C1 segment of cervical spinal cord (tissue), 14 donors: ENCODE results near the gene MAPT.
"Not testable (repeated sequence)": the region's sequence is repeated elsewhere in the genome, so short reads cannot be mapped to it uniquely, and the experiment has no call there.

Experiments used
- DNase-seq, 14 donors: peaks; one replicate each; lab custom pipeline; 2025; lab: John Stamatoyannopoulos, UW

Gene MAPT

DNA sequence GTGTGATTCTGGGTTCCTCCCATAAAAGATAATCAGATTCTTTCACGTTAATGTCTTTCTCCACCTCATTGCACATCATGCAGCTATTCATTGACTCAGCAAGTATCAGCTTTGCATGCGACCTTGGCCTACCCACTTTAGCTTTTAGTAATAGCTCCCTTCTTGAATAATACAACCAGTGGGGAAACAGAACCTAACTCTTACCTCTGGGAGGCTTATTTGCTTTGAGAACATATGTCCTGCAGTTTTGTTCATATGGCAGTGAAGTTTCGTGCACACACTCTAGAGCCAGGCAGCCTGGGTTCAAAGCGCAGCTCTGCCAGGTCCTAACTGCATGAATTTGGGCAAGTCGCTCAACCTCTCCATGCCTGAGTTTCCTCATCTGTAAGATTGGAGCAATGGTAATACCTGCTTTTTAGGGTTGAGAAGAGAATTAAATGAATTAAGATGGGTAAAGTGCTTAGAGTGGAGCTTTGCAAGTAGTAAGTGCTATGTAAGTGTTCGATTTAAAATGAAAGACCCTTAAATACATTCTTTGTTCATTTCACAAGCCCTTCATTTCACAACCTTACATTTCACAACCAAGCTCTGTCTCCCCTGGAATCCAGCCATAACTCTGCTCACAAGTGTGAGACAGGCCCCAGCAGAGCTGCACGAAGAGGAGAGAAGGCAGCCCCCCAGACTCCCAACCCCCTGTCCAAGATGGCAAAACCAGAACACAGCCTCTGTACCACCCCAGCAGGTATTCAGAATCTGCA, 29.3 kb downstream of the MAPT start:
- DNase-seq: no peak

- no peak for DNase-seq
Measured at GRCh38 chr17:45924332-45924820, 30.0 kb downstream of the MAPT start.

DNA sequence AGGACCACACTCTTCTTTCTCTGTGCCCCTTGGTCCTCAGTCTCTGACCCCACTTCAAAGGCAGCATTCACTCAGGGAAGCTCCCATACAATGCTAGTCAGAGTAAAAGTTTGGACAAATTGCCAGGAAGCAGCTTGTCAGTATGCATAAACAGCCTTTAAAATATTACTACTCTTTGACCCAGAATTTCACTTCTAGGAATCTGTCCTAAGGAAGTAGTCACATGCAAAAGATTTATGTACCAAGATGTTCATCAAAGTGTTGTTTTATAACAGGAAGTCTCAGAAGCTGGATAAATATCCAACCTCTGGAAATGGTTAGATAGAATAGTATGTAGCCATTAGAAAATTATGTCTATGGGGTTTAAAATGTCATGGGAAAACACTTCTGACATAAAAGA, 31.0 kb downstream of the MAPT start:
- no peak for DNase-seq

DNA sequence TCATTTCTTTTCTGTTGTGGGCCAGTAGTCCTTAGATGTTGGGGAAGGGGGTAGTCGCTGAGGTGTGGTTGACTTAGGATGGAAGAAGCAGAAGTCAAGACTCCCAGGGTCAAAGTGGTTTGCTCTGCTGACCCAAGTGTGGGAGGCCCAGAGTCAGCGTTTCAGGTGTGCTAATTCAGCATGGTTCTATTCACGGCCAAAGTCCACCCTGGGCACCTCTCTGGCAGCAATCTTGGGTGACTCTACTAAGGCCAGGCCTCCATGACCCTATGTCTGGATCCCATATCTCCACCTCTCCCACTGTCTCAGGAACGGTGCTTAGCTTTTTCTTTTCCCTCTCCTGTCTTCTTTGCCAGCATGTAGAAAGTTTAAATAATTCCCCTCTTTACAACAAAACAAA, 32.9 kb downstream of the MAPT start:
- DNase-seq: no peak

GRCh38 chr17:45929344-45929743, 35.0 kb downstream of the MAPT start:
- DNase-seq: no peak

- DNase-seq: no peak
Measured at GRCh38 chr17:45930420-45930951, 36.1 kb downstream of the MAPT start.

DNA sequence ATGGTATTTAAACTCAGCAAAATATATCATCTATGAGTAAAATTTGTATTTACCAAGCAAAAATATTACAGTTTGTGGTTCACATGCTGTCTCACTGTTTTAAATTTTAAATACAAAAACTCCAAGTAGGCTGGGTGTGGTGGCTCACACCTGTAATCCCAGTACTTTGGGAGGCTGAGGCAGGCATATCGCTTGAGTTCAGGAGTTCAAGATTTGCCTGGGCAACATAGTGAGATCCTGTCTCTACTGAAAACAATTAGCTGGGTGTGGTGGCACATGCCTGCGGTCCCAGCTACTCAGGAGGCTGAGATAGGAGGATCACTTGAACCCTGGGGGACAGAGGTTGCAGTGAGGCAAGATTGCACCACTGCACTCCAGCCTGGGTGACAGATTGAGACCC, 37.3 kb downstream of the MAPT start:
- no peak for DNase-seq

DNA sequence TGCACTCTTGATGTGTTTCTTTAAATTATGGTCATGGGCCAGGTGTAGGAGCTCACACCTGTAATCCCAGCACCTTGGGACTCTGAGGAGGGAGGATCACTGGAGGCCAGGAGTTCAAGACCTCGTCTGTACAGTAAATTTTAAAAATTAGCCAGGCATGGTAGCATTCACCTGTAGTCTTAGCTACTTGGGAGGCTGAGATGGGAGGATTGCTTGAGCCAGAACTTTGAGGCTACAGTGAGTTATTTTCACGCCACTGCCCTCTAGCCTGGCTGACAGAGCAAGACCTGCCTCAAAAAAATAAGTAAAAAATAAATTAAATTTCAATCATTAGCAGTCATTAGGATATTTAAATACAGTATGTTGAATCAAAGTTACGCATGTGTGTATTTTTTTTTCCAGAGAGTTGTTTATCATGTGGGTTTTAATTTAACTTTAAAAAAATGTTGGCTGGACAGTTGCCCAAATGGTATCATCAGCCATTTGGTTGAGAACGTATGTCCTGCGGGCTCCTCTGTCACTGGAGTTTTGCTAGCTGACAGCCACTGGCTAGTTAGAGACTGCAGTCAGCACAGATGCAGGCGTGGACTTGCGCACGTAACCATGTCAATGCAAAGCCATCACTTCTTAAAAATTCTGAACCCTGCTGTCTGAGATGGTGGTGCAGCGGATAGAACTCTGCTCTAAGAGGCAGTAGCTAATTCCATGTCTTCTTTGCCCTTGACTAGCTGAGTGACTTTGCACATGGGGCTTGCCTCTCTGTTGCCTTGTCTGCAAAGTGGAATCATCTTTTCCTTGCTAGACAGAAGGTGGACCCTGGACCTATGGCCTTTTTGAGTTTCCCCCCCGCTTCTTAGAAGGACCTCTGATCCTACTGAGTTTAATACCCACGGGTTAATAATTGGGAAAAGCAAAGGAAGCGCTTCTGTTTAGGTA, 40.0 kb downstream of the MAPT start:
- no peak for DNase-seq

DNA sequence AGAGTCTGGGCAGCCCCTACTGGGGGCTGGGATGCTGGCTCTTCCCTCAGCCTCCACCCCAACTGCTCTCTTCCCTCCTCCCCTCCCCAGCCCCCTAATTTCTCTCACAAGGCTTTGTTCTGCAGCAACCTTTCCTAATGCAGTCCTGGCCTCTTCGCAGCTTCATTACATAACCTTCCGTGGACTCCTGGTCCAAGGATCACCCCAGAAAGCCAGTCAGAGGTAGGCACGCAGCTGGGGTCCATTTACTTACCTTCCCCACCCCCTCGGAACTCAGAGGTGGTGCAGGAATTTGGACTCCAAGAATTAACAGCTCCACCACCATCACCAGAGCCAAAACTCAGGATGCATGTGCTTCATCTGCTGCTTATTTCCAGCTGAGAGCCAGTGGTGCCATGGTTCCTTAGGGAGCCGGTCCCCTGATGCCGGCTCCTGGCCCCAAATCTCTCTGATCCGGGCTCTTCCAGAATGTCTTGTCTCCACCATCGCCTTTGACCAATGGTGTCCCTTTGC, 40.9 kb downstream of the MAPT start:
- no peak for DNase-seq

- peak in 1 of 14 donors; percentile 7 for DNase-seq
Measured at GRCh38 chr17:45935710-45936509, 41.6 kb downstream of the MAPT start.

GRCh38 chr17:45936610-45937009, 42.3 kb downstream of the MAPT start:
- peak in 1 of 14 donors; percentile 68 for DNase-seq

GRCh38 chr17:45937186-45937585, 42.8 kb downstream of the MAPT start:
- DNase-seq: not testable (repeated sequence)

- no peak for DNase-seq
Measured at GRCh38 chr17:45939395-45939794, 45.0 kb downstream of the MAPT start.

DNA sequence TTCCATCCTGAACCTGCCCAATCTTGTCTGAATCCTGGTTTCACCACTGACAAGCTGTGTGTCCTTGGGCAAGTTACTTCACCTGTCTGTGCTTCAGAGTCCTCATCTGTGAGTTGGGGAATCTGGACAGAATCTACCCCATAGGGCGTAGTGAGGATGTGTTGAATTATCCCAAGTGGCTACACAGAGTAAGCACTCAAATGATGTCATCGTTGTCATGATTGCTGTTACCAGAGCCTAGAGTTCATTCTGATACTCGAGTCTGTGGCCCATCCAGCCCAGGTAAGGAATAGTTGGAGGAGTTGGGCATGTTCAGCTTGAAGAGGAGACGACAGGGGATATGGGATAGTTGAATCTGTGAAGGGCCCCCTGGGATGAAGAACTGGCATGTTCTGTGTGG, 45.9 kb downstream of the MAPT start:
- peak in 1 of 14 donors; percentile 48 for DNase-seq

- peak in 12 of 14 donors; percentile 16 to 90 (median 50) for DNase-seq
Measured at GRCh38 chr17:45940826-45941225, 46.5 kb downstream of the MAPT start.

GRCh38 chr17:45941395-45941794, 47.0 kb downstream of the MAPT start:
- no peak for DNase-seq

- DNase-seq: peak; percentile 77 to 100 (median 97)
Measured at GRCh38 chr17:45942284-45942683, 47.9 kb downstream of the MAPT start.

DNA sequence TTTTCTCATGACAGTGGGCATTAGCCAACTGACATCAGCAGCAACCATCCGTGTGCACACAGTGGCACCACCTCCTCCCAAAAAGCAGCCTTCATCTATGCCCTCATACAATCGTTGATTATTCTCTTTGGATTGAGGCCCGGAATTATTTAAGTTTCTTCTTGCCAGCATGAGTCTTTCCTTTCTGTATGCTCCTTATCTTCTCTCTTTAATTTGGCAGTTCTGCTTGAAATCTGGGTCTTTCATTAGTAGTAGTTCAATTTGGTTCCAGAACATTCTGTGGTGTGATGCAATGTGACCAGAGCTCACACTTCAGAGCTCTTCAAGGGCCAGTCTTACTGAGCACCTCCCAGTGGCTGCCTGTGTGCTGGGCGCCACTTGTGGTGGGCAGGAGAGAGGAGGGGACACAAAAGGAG, 52.5 kb downstream of the MAPT start:
- peak in 3 of 14 donors; percentile 17 to 58 (median 32) for DNase-seq

DNA sequence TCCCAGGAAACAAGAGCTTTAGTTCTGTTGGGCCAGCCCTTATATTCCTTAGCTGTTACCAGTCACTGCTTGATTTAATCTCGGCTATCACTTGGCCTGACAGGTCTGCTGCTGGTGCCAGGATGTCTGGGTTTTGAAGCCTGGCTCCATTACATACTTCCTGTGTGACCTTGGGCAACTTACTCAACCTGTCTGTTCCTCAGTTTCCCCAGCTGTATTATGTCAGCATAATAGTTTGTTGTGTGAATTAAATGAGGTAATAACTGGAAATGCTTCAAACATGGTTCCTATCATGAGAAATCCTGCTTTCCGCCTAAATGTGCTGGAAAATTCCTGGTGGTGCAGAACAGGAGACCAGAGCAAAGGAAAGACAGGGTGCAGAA, 54.1 kb downstream of the MAPT start:
- no peak for DNase-seq

GRCh38 chr17:45948881-45949624, 54.7 kb downstream of the MAPT start:
- peak in 13 of 14 donors; percentile 25 to 81 (median 52) for DNase-seq
